ENCODE measurements around the gene PRAMEF10.
"Not testable (repeated sequence)": the region's sequence is repeated elsewhere in the genome, so short reads cannot be mapped to it uniquely, and the experiment has no call there.

PRAMEF10 gene

GRCh38 chr1:12898170-12898569, at the start of gene PRAMEF10:
Gene PRAMEF10 (minus strand): TSS chr1:12898270. CDS start chr1:12895847, 2,423 bp downstream.
- DNase-seq = not testable (repeated sequence)

GRCh38 chr1:12947480-12947879, 49.4 kb upstream of the PRAMEF10 start, which contains the start of gene PRAMEF6:
Gene PRAMEF6 (minus strand): TSS chr1:12947580. CDS start chr1:12942518, 5,062 bp downstream.
- DNase-seq = not testable (repeated sequence)

GRCh38 chr1:12924368-12924767, 26.3 kb upstream of the PRAMEF10 start:
- not testable (repeated sequence) for DNase-seq

GRCh38 chr1:12921749-12922148, 23.7 kb upstream of the PRAMEF10 start:
- not testable (repeated sequence) for DNase-seq

GRCh38 chr1:12916310-12916709, 18.2 kb upstream of the PRAMEF10 start, which contains the start of gene PRAMEF7:
Gene PRAMEF7 (plus strand): TSS chr1:12916610. CDS start chr1:12917693, 1,083 bp downstream.
- not testable (repeated sequence) for DNase-seq

GRCh38 chr1:12903793-12904572, 5.9 kb upstream of the PRAMEF10 start:
- not testable (repeated sequence) for DNase-seq

- DNase-seq = not testable (repeated sequence)
These were observed 1.1 kb upstream of the PRAMEF10 start for GRCh38 chr1:12899186-12899585.

- not testable (repeated sequence) for DNase-seq
These were observed 12.0 kb downstream of the PRAMEF10 start, which contains the start of gene PRAMEF4 for GRCh38 chr1:12886101-12886500. Gene PRAMEF4 (minus strand): TSS chr1:12886201. CDS start chr1:12883394, 2,807 bp downstream.

- DNase-seq = not testable (repeated sequence)
These were observed 19.6 kb downstream of the PRAMEF10 start for GRCh38 chr1:12878453-12878852.

- not testable (repeated sequence) for DNase-seq
These were observed 34.8 kb downstream of the PRAMEF10 start for GRCh38 chr1:12863131-12863880.

GRCh38 chr1:12856786-12857185, 41.3 kb downstream of the PRAMEF10 start, which contains the start of gene PRAMEF2:
Gene PRAMEF2 (plus strand): TSS chr1:12857086. CDS start chr1:12859010, 1,924 bp downstream.
- DNase-seq = not testable (repeated sequence)

- DNase-seq = no peak
These were observed 46.3 kb downstream of the PRAMEF10 start for GRCh38 chr1:12851779-12852178.

- DNase-seq = not testable (repeated sequence)
These were observed 49.5 kb downstream of the PRAMEF10 start, which contains the start of gene HNRNPCL1 for GRCh38 chr1:12848620-12849019. Gene HNRNPCL1 (minus strand): TSS chr1:12848720. CDS start chr1:12848289, 431 bp downstream.

Measured in stimulated activated CD4-positive, alpha-beta T cell treated with anti-CD3 and anti-CD28 coated beads, Interleukin-15, amount 100 ng/mL, for 24 hours (primary cell).